ENCODE results near the gene CFAP46.
"Not testable (repeated sequence)": the region's sequence is repeated elsewhere in the genome, so short reads cannot be mapped to it uniquely, and the experiment has no call there.

CFAP46 gene

DNA sequence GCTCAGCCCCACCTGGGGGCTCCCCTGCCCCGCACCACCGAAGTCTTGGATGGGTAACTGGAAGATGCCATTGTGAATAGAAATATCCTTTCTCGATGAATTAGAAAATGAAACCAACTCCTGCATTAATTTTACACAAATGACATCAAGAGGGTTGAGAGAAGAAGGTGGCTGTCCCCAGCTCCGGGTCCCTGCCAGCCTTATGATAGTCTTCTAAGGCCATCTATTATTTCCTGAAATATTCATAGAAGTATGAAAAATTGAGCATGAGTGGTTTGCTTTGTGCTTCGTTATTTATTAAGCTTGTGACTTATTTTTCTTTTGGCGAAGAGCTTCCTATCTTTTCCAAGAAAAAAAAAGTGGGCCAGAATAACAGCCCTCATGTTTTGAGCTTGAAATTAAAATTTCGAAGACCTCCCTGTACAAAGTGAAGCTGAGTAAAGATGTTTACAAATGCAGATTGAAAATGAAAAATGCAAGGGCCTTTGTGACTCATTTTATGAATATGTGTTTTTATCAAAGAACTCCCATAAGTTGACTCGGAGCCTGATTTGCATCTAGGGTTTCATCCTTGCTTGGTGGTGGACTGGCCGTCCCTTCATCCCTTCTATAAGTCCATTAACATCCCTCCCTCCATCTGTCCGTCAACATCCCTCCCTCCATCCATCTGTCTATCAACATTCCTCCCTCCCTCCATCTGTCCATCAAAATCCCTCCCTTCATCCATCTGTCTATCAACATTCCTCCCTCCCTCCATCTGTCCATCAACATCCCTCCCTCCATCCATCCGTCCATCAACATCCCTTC is 20.5 kb upstream of the CFAP46 start:
- DNase-seq = no peak

- DNase-seq = no peak
Measured at GRCh38 chr10:132961787-132962622, 19.6 kb upstream of the CFAP46 start.

DNA sequence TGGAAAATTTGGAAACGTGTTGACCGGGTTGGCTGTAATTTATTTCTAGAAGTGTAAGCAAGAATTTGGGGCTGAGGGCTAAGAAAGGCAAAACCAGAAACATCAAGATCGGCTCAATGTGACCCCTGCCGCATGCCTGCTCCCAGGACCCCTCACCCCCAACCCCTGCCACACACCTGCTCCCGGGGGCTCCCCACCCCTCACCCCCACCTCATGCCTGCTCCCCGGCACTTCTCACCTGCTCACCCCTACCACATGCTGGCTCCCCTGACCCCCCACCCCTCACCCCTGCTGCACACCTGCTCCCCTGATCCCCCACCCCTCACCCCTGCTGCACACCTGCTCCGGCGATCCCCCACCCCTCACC is 19.0 kb upstream of the CFAP46 start:
- no peak for DNase-seq

GRCh38 chr10:132960631-132961419 is 18.5 kb upstream of the CFAP46 start:
- DNase-seq = no peak

DNA sequence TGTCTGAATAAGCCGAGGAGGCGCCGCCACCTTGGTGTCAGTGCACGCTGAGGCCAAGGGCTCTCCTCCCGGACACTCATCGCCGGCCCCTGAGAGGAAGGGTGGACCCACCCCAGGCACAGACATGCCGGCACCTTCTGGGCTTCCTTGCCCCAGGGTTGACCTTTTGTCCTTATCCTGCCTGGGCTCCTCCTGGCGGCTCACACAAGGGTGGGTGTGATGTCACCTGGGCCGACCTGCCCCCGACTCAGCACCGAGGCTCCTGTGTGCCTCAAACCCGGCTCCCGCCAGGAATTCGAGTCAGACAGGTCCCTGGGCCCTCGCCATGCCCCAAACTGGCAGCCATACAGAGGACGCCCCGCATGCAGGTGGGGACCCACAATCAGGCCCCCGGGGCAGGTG is 17.7 kb upstream of the CFAP46 start:
- DNase-seq = no peak

GRCh38 chr10:132959559-132959961 is 17.2 kb upstream of the CFAP46 start:
- no peak for DNase-seq

GRCh38 chr10:132958883-132959558 is 16.7 kb upstream of the CFAP46 start:
- no peak for DNase-seq

DNA sequence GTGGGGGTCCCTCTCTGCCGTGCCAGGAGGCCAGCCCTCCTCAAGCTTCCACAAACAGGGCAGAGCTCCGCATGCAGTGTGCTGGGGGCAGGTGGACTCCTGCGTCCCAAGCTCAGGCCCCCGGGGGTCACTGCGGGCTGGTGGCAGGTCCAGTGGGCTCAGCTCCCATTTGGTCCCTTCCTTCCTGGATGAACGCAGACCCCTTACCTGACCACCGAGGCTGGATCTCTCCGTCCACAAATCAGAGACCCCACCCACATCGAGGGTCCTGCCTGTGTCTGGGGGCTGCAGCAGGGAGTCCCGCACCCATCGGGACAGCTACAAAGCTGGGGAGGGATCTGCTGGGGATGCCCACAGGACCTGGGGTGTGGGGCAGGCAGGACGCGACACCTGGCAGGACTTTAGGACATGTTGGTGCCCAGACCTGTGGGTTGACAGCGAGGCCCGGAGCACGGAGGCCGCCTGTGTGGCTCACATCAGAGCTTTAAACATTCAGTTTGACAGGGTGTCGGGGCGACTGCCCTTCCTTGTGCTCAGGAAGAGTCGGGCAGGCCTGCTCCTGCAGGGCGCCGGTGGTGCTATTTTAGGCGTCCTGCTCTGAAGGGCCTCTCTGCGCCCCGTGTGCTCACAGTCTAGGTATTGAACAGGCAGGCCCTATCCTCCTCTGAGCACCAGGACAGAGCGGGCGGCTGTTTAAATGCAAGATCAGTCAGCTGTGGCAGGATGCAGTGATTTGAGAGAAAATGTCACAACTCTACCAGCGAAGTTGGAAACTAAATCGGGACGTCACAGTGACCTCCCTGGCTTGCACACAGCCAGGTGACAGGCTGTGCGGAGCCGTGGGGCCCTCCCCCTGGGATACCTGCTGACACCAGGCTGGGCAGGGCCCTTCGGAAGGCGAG is 15.9 kb upstream of the CFAP46 start:
- DNase-seq = no peak

- no peak for DNase-seq
Measured at GRCh38 chr10:132957131-132957530, 14.8 kb upstream of the CFAP46 start.

DNA sequence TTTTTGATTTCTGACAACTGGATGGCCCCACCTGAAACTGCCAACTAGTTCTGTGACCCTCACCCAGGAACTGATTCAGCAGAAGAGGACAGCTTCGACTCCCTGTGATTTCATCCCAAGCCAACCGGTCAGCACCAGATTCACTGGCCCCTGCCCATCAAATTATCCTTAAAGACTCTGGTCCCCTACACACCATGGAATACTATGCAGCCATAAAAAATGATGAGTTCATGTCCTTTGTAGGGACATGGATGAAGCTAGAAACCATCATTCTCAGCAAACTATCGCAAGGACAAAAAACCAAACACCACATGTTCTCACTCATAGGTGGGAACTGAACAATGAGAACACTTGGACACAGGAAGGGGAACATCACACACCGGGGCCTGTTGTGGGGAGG is 13.9 kb upstream of the CFAP46 start:
- DNase-seq = not testable (repeated sequence)

DNA sequence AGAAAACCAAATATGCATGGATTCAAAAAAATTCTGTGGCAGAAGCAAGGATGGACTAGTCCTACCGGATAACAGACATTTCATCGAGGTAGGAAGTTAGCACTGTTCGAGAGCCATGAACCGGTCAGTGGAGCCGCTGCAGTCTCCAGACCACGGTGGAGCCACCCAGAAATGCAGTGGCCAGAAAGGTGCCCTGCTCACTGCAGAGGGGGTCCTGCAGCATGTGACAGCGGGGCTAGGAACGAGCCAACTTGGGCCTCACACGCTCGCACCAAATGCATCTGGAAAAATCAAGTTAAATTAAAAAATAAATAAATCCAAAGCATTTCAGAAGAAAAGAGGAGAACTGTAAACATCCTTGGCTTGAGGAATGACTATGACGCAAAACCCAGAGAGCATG is 13.1 kb upstream of the CFAP46 start:
- no peak for DNase-seq

DNA sequence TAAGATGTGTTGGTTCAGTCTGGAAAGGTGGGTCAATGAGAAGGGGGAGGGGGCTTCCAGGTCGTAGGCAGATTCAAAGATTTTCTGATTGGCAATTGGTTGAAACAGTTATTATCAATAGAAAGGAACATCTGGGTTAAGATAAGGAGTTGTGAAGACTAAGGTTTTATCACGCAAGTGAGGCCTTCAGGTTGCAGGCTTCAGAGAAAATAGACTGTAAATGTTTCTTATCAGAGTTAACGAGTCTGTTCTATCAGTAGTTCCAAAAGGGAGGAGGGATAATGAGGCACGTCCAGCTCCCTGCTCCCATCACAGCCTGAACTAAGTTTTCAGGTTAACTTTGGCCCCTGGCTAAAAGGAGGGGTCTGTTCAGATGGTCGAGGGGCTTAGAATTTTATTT is 11.1 kb upstream of the CFAP46 start:
- no peak for DNase-seq

DNA sequence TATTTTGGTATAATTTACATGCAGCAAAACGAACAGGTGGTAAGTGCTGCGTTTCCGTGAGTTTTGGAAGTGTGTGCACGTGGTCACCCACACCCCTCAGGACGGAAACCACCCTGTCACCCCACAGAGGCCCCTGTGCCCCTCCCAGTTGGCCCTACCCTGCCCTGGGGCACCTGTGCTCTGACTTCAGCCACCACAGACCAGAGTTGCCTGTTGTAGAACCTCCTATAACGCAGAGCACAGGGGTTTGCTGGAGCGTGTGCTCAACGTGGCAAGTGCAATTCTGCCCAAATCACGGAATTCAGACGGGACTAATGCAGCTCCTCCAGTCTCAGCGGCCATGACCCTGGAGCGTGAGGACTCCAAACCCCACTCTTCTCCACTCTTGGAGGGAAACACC is 9.6 kb upstream of the CFAP46 start:
- no peak for DNase-seq

DNA sequence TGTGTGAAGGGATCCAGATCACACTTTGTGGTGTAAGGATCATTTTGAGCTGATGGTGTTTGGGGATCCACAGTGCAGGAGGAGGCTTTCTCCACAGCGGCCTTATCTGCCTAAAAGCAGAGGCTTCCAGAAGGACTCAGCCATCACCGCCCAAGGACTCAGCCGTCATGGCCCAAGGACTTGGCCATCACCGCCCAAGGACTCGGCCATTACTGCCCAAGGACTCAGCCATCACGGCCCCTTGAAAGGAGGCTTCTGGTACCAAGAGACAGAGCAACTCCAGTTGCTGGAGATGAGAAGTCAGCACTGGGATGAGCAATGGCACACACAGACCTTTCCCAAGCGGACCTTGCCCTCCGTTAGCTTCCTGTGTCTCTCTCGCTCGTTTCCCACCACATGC is 6.0 kb upstream of the CFAP46 start:
- no peak for DNase-seq

GRCh38 chr10:132947843-132948242 is 5.5 kb upstream of the CFAP46 start:
- DNase-seq = no peak

GRCh38 chr10:132946806-132947546 is 4.6 kb upstream of the CFAP46 start:
- no peak for DNase-seq

DNA sequence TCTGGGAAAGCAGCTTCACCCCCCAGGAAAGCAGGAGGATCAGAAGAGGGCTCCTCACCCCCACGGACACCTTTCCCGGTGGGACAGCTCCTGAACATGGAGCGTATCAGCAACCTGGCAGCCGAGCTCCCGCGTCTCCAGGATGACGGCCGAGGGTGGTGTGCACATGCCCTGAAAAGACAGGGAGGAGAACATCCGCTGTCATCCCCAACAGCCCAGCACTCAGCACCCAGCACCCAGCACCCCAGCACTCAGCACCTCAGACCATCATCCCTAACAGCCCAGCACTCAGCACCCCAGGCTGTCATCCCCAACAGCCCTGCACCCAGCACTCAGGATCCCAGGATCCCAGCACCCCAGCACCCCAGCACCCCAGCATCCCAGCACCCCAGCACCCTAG is 3.9 kb upstream of the CFAP46 start:
- DNase-seq = no peak

DNA sequence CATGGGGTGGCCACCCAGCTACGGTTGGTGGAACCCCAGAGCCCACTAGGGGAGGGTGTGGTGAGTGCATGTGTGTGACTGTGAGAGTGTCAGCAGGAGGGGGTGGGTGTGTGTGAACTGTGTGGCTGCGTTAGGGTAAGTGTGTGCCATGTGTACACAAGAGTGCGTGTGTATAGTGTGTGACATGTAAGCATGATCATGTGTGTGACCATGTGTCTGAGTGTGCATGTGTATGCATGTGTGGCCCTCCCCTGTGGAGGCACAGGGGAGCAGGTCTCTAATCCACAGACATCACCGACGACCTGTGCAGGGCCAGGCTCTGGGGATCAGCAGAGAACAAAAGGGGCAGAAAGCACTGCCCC is 3.5 kb upstream of the CFAP46 start:
- no peak for DNase-seq

DNA sequence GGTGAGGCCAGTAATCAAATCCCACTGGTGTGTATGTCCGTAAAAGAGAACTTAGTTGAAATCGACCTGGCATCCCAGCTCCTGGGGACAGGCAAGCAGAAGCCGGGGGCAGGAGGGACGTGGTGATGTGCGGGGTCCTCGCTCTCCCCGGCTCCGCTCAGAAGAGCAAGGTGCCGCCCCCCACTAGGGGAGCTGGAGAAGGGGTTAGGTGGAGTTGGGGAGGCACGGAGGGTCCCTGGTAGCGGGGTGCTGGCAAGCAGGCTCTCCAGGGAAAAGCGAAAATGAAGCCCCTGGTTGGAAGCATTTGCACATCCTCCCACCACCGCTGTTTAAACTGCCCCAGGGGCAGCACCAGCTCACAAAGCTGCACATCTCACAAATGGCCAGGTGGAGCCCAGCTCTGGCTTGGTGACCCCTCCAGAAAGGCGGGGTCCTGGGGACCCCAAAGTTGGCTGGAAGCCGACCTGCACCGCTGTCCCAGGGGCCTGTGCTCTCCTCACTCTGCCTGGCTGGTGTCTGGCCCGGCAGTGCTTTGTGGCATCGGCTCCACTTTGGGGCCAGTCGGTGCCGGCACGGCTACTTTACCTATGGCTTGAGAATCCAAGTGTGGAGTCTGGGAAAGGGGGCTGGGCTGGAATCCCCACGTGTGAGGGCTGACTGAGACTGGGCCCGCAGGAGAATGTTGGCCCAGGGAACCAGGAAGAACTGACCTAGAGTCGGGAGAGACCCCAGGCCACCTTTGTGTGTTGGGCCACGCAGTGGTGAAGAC is 2.9 kb upstream of the CFAP46 start:
- no peak for DNase-seq

DNA sequence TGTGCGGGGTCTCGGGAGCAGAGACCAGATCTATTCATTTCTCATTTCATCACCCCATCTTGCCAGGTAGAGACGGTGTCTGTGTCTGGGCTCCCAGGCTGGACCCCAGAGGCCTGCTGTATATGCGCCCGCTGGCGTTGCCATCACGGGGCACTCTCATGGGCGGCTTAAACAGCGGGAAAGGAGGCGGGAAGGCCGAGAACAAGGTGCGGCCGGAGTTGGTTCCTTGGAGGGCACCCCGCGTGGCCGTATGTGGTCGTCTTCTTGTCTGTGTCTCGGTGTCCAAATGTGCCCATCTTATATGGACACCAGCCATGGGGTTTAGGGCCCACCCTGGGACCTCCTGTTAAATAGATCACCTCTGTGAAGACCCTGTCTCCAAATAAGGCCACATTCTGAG is 2.1 kb upstream of the CFAP46 start:
- no peak for DNase-seq
